Dedifferentiated amniotic fluid mesenchymal stem cell (primary cell): Measurements from ENCODE around the gene ANKS6.
"Not testable (repeated sequence)": the region's sequence is repeated elsewhere in the genome, so short reads cannot be mapped to it uniquely, and the experiment has no call there.

ENCODE experiments used
- DNase-seq: peaks from one replicate; pipeline ENCODE4 v3.0.0-alpha.2; 2016; ENCODE audit errors: extremely low spot score

ANKS6 gene

GRCh38 chr9:98702835-98703380 lies 93.4 kb downstream of the ANKS6 start:
- no peak for DNase-seq

- no peak for DNase-seq
These were observed 94.0 kb downstream of the ANKS6 start for GRCh38 chr9:98702340-98702739.

GRCh38 chr9:98701576-98701975 lies 94.8 kb downstream of the ANKS6 start:
- no peak for DNase-seq

GRCh38 chr9:98700801-98701200 lies 95.6 kb downstream of the ANKS6 start:
- DNase-seq = no peak

DNA sequence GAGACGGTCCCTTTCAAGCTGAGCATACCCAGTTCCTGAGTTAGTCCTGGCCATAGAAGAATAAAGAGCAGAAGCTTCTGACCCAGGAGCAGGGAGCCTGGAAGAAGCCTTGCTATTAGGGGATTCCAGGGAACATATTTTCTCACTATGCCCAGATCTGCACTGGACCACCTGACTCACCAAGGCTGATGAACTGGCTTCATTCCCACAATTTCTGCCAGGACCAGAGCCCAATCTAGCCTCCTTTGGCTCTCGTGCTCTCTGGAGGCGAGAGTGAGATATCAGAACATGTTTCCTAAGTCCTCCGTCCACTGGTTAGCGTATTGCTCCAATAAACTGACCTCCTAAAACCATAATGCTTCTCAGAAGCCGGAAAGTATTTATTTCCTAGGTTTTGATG lies 97.5 kb downstream of the ANKS6 start:
- no peak for DNase-seq

- DNase-seq = no peak
These were observed 101.4 kb downstream of the ANKS6 start for GRCh38 chr9:98694943-98695342.

GRCh38 chr9:98692392-98692791 lies 104.0 kb downstream of the ANKS6 start:
- no peak for DNase-seq

- no peak for DNase-seq
These were observed 104.5 kb downstream of the ANKS6 start for GRCh38 chr9:98691890-98692289.

- no peak for DNase-seq
These were observed 105.7 kb downstream of the ANKS6 start for GRCh38 chr9:98690686-98691085.

GRCh38 chr9:98688710-98689495 lies 107.5 kb downstream of the ANKS6 start:
- no peak for DNase-seq

GRCh38 chr9:98687911-98688310 lies 108.4 kb downstream of the ANKS6 start:
- DNase-seq = no peak

DNA sequence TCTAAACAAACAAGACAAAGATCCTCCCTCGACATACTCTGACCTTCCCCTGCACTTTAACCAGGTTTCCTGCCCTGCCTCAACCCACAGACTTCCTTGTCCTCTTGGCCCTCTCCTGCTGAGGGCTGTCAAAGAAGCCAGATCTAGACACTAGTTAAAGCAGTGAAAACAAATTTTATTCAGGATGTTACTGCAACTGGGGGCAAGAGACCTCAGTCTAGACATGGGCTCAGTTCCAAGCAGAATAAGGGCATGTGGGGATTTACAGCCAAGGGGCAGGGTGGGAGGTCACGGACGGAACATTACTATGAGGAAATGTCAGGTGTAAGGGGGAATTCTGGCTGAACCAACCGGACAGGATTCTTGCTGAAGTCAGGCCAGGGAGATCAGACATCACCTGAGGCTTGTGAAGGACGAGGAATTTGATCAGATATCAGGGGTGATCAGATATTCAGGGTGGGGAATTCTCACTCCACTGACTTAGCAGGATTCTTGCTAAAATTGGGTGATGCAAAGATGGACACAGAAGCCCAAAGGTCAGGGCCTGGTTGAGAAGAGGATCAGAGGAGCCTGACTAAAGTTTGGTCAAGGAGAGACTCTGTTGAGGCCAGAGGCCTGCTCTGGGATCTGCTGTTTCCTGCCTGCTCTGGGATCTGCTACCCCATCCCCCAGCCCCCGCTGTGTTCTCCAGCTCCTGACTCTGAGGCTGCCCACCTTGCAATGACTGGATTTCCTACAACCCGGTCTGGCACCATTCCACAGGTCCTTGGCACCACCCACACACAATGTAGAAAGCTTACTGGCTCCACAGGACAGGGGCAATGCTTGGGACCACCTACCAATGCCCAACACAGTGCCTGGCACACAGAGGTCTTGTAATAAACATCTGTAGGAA lies 109.1 kb downstream of the ANKS6 start:
- no peak for DNase-seq

GRCh38 chr9:98684816-98685215 lies 111.5 kb downstream of the ANKS6 start:
- not testable (repeated sequence) for DNase-seq
